Neural crest cell (in vitro differentiated cells): ENCODE measurements around the gene LRRC14B. TPM values are rescaled to one million over a fixed set of nuclear protein-coding genes. Genes with fewer than 3 reads are reported as not detected.
A peak's percentile ranks its signal among the peaks of the same experiment; 100 is the strongest.

Source experiments
- DNase-seq: peaks from one replicate; pipeline ENCODE4 v3.0.0; 2021; ENCODE audit warnings: low read depth, mixed read lengths, low spot score
- H3K27ac Mint-ChIP-seq: one replicate; pipeline ENCODE4 v1.8.0; 2021; ENCODE audit warnings: mild to moderate bottlenecking, mixed read lengths; ENCODE audit not compliant: unreplicated experiment
- H3K27me3 Mint-ChIP-seq: 2 replicates; pipeline ENCODE4 v1.8.0; 2021; ENCODE audit warnings: low read depth, mild to moderate bottlenecking, mixed read lengths
- H3K36me3 Mint-ChIP-seq: 2 replicates; pipeline ENCODE4 v1.8.0; 2021; ENCODE audit warnings: low read depth, mild to moderate bottlenecking, mixed read lengths
- H3K4me1 Mint-ChIP-seq: 2 replicates; pipeline ENCODE4 v1.8.0; 2021; ENCODE audit warnings: mixed read lengths
- H3K4me3 Mint-ChIP-seq: one replicate; pipeline ENCODE4 v1.8.0; 2021; ENCODE audit warnings: mild to moderate bottlenecking, mixed read lengths
- H3K9me3 Mint-ChIP-seq: 2 replicates; pipeline ENCODE4 v1.8.0; 2021; ENCODE audit warnings: mixed read lengths
- CTCF ChIP-seq: fragments of 200-600 bp; sonication (generic); conservative IDR thresholded peaks from 2 replicates; pipeline ENCODE4 v1.5.0; 2021; ENCODE audit warnings: antibody characterized with exemption, mild to moderate bottlenecking
- total RNA-seq: library from RNA; stranded (reverse); gene quantifications from 2 replicates; pipeline ENCODE4 v1.2.1, GENCODE V29; 2021

Gene LRRC14B
- total RNA-seq, 1 donor from 2014 or later: not detected

- H3K4me1 Mint-ChIP-seq: peaks cover 12% of the 10 kb centered on the region
- H3K27me3 Mint-ChIP-seq: no peaks in the 10 kb centered on the region
- H3K4me3 Mint-ChIP-seq: no peak overlapping the region
- DNase-seq: no peak
- no peaks in the 10 kb centered on the region for H3K36me3 Mint-ChIP-seq
- no peak for TF ChIP-seq CTCF
- H3K9me3 Mint-ChIP-seq: no peaks in the 10 kb centered on the region
- peak overlapping the region; percentile 6 for H3K27ac Mint-ChIP-seq
Measured at GRCh38 chr5:172841-173251, 18.4 kb upstream of the LRRC14B start.

GRCh38 chr5:173392-174290 is 17.7 kb upstream of the LRRC14B start:
- no peaks in the 10 kb centered on the region for H3K27me3 Mint-ChIP-seq
- no peak for DNase-seq
- H3K4me3 Mint-ChIP-seq: no peak overlapping the region
- H3K4me1 Mint-ChIP-seq: peaks cover 9% of the 10 kb centered on the region
- peak overlapping the region; percentile 5 for H3K27ac Mint-ChIP-seq
- no peaks in the 10 kb centered on the region for H3K9me3 Mint-ChIP-seq
- H3K36me3 Mint-ChIP-seq: no peaks in the 10 kb centered on the region
- no peak for TF ChIP-seq CTCF

- Mint-ChIP-seq H3K36me3 (no peaks in the 10 kb centered on the region), H3K4me3 (no peak overlapping the region), H3K27ac (no peak overlapping the region), H3K27me3 (no peaks in the 10 kb centered on the region), H3K9me3 (no peaks in the 10 kb centered on the region), H3K4me1 (peaks cover 8% of the 10 kb centered on the region)
- no peak for DNase-seq
- TF ChIP-seq CTCF: no peak
Measured at GRCh38 chr5:174291-174600, 17.0 kb upstream of the LRRC14B start.

- H3K4me1 Mint-ChIP-seq: peaks cover 8% of the 10 kb centered on the region
- H3K27me3 Mint-ChIP-seq: no peaks in the 10 kb centered on the region
- H3K4me3 Mint-ChIP-seq: no peak overlapping the region
- TF ChIP-seq CTCF: no peak
- H3K36me3 Mint-ChIP-seq: no peaks in the 10 kb centered on the region
- no peaks in the 10 kb centered on the region for H3K9me3 Mint-ChIP-seq
- peak overlapping the region; percentile 62 for H3K27ac Mint-ChIP-seq
- DNase-seq: no peak
Measured at GRCh38 chr5:174876-175465, 16.3 kb upstream of the LRRC14B start.

GRCh38 chr5:176296-176823 is 14.9 kb upstream of the LRRC14B start:
- Mint-ChIP-seq H3K27me3 (no peaks in the 10 kb centered on the region), H3K27ac (no peak overlapping the region), H3K4me3 (no peak overlapping the region), H3K36me3 (no peaks in the 10 kb centered on the region), H3K9me3 (no peaks in the 10 kb centered on the region), H3K4me1 (peaks cover 3% of the 10 kb centered on the region)
- no peak for TF ChIP-seq CTCF
- no peak for DNase-seq
